ENCODE results near the gene SSBP2.

The SSBP2 gene

DNA sequence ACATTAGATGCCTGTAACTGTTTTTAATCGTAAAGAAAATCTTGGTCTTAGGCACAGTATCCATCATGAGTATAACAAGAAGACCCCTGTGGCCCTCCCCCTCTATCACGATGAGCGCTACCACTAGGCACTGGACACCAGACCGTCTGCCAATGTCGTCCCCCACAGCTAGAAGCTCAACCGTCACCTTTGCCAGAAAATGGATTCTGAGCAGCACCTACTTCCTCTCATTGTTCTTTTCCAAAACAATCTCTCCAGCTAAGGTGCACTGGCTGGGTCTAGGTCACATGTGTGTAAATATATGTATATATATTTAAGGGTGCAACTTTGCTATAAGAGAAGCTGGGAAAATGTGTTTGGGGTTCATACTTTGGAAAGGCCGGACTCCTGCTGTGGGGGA is 15.7 kb upstream of the SSBP2 start:
- no peak for DNase-seq

DNA sequence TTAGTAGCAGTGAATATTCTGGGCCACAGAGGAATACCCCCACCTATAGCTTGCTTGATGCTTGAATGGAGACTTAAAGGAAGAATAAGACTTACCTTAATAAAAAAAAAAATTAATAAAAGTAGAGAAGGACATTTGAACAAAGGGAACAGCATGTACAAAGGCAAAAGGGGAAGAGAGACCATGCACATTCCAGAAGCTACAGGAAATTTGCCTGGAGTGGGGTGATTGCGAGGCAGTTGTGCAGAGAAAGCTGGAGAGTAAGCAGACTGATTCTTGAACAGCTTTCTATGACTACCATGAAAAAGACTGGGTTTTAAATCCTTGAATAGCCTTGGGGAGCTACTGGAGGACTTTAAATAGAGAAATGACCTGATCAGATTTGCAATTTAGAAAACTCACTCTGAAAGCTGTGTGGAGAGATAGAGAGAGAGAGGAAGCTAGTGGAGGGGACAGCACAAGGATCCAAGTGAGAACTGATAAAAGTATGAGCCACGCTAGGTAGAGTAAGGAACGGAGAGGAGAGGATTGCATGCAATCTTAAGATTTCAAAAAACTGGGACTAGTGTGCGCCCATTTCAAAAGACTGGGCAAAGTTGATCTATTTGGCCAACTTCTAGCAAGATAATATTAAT is 12.5 kb upstream of the SSBP2 start:
- DNase-seq: no peak

DNA sequence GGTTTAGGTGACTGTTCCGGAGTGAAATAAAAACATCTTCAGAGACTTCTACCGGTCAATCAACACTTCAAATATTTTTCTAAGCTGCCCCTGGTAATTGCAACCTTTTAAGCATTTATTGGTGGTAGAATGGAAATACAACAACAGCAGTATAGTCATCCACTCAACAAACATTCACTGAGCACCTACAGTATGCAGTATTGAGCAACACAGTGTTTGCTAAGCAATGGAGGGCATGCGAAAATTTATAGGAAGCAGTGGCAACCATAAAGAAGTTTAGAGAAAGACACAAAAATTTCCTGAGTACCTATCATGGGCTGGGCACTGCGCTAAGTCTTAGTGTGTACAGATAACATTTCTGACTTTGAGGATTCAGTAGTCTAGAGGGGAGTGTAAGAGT is 12.0 kb upstream of the SSBP2 start:
- DNase-seq: no peak

- DNase-seq: no peak
Measured at GRCh38 chr5:81762401-81762800, 11.5 kb upstream of the SSBP2 start.

- no peak for DNase-seq
Measured at GRCh38 chr5:81761970-81762369, 11.1 kb upstream of the SSBP2 start.

- peak; percentile 75 for DNase-seq
Measured at GRCh38 chr5:81761270-81761669, 10.4 kb upstream of the SSBP2 start.

DNA sequence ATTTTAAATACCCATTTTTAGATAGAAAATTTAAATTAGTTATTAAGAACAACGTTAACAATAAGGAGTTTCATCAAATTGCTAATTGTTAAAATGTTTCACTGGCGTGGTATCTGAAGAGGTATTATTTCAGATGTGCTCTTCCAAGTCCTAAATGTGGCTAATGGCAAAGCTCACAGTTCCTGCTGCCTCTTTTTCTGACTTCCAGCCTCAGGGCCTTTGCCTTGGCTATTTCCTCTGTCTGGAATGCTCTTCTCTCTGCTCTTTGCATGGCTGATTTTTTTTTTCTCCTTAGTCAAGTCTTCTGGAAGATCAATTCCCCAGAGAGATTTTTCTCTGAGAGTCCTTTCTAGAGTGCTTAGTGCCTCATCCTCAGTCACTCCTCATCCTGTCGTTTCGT is 9.6 kb upstream of the SSBP2 start:
- no peak for DNase-seq

- DNase-seq: no peak
Measured at GRCh38 chr5:81759632-81760005, 8.7 kb upstream of the SSBP2 start.

DNA sequence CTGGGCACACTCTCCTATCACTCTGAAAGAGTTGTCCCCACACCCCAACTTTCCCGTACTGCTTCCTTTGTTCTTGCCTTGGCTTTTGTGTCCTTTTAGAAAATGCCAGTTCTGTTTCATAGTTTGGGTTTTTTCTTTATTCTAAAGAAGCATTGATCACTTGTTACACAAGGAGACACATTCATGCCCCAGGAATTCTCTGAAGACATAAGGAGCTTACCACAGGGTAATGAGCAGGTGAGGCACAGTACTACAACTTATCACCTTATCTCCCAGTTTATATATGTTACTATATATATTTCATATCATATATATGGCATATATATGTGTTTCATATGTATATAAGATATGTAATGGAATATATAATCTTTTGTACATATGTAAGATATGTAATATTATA is 6.5 kb upstream of the SSBP2 start:
- DNase-seq: no peak

DNA sequence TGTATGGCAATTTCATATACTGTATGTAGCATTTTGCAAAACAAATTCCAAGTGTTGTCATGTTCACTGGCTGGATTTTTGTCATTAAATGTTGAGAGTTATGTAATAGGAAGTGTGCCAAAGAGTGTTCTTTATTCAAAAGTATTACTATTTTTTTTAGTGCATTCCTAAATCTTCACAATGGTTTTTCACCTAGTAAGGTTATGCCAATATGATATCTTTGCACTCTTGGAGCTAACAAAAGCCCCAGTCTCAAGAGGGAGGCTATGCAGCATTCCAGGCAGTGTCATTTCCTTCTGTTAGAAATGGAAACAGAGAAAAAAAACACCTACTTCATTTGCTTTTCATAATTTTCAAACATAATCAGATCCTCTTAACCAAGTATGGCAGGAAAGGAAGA is 5.1 kb upstream of the SSBP2 start:
- no peak for DNase-seq

GRCh38 chr5:81755320-81755719 is 4.4 kb upstream of the SSBP2 start:
- DNase-seq: no peak

GRCh38 chr5:81754621-81755020 is 3.7 kb upstream of the SSBP2 start:
- no peak for DNase-seq

DNA sequence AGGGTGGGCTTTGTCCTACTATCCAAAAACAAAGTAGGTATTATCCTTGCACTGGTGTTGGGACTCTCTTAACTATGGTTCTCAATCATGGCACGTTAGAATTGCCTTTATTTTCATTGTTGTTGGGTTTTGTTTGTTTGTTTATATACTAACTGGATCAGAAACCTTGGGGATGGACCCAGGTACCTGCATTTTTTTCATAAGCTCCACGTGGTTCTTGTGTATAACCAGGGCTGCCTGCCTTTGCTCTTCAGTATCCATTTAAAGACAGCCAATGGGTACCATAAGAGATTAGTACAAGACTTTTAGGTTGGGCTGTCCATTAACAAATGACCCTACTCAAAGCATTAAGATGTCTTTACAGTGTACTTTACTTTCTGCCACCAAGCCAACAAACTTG is 2.5 kb upstream of the SSBP2 start:
- DNase-seq: peak; percentile 3

DNA sequence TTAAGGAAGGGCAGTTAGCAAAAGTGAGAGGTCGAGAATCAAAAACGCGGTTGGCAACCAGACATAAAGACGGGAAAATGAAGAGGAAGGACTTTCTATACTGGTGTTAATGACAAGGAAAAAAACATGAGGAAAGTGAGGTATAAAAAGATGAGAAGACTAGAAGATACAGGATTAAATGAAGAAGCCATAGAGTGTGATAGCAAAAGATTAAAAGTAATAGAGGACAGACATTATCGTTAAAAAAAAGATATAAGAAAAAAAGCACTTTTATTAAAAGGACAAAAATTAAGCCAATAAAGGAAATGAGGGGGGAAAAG is 1.7 kb upstream of the SSBP2 start:
- DNase-seq: no peak

DNA sequence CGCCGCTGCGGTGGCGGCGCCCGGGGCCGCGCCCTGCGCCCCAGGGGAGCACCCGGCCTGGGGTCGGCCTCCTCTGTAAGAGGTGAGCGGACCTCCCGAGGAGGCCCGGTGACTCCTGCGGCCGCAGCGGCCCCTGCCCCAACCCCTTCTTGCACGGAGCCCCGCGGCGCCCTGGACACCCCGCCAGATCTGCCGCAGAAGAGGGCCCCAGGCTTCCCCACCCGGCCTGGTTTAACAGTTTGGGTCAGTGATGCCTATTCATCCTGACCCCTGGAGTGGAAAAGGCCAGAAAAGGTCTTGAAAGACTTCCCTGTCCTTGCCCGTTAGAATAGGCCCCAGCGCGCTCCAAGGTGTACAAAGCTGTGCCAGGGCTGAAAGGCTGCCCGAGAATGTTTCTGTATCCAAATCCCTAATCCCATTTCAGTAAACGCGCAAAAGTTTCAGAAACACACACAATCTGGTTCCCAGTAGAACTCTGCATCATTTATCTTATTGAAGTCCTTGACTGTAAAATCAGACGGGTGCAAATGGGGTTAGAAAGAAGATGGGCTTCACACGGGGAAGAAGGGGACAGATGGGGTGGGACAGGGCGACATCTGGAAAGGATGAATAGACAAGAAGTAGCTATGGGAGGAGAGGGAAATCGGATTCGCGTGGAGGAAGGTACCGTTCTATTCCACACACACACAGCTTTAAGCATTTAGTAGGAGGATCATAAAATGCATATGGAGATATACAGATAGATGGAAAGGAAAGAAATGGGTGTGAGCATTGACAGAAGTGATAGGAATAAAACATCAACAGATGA is 1.1 kb upstream of the SSBP2 start:
- DNase-seq: peak; percentile 89

DNA sequence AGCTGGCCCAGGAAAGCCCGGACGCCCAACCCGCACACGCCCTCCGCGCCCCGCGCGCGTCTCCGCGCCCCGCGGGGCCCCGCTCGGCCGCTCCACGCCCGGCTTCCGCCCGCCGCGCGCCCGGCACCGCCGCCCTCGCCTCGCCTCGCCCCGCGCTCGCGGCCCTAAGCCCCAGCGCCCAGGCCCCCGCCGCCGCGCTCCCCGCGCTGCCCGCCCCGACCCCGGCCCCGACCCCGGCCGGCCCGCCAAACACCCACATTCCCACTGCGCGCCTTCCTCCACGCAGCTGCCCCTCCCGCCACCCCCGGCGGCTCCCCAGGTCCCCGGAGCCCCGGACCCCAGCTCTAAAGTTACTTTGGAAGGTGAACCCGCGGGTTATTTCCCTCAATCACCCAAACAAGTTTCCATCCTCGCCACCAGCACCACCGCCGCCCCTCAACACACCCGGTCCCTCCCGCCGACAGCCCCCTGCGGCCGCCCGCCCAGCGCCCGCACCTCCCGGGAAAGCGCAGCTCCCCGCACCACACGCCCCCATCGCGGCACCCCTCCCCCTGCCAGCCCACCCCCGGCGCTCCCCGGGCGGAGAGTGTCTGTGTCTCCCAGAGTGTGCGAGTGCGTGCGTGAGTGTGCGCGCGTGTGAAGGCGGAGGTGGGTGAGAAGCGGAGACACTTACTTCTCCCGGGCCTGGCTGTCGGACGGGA is 439 bp downstream of the SSBP2 start:
- DNase-seq: peak; percentile 31

- peak; percentile 37 for DNase-seq
Measured at GRCh38 chr5:81749561-81750307, 1.2 kb downstream of the SSBP2 start.

GRCh38 chr5:81749192-81749560 is 1.7 kb downstream of the SSBP2 start:
- DNase-seq: peak; percentile 23

GRCh38 chr5:81748556-81748955 is 2.3 kb downstream of the SSBP2 start:
- no peak for DNase-seq

- no peak for DNase-seq
Measured at GRCh38 chr5:81747030-81747429, 3.9 kb downstream of the SSBP2 start.

- no peak for DNase-seq
Measured at GRCh38 chr5:81740758-81741157, 10.1 kb downstream of the SSBP2 start.

- no peak for DNase-seq
Measured at GRCh38 chr5:81739291-81739690, 11.6 kb downstream of the SSBP2 start.

DNA sequence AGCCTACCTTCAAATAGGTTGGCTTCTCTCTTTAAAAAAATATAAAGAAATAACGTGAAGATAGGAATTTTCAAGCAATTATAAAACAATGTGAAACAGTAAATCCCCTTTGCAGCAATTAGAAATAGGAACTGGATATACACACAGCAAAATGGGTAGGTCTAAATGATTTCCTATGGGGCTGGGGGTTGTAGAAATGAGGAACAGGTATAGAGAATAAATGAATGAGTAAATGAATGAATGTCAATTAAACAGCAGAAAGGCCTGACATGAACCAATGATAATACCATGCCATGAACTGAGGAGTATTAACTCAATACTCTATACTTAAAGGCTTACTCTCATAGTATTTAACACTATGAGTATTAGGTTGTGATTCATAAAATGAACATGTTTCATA is 21.6 kb downstream of the SSBP2 start:
- no peak for DNase-seq

- DNase-seq: no peak
Measured at GRCh38 chr5:81728301-81728700, 22.6 kb downstream of the SSBP2 start.
